Spleen (tissue), 13 donors: ENCODE results near the gene ZNF543. TPM values are rescaled to one million over a fixed set of nuclear protein-coding genes. Genes with fewer than 3 reads are reported as not detected.

Source experiments
- DNase-seq: peaks from one replicate; pipeline ENCODE4 v3.0.0-alpha.2; 2020
- H3K27ac ChIP-seq, 8 donors: fragments of 200-600 bp; sonication (generic) in 7 of 8; 1 replicate in 4 of 8; 2 replicates in 4 of 8; pipeline versions ENCODE4 v1.5.0 to v1.8.0; 2016 to 2021; ENCODE audit warnings: inconsistent platforms in 4 of 8, mild to moderate bottlenecking in 4 of 8, moderate library complexity in 1 of 8
- H3K27me3 ChIP-seq, 7 donors: fragments of 200-600 bp; sonication (generic) in 6 of 7; replicated peaks in 1 of 7; 1 replicate in 4 of 7; 2 replicates in 3 of 7; pipeline versions ENCODE4 v1.5.0 to v1.8.0; 2016 to 2021; ENCODE audit warnings: inconsistent platforms in 3 of 7, mild to moderate bottlenecking in 1 of 7
- H3K36me3 ChIP-seq, 6 donors: fragments of 200-600 bp; sonication (generic) in 5 of 6; 1 replicate in 4 of 6; 2 replicates in 2 of 6; pipeline versions ENCODE4 v1.5.0 to v1.8.0; 2016 to 2021; ENCODE audit warnings: inconsistent platforms in 2 of 6
- H3K4me1 ChIP-seq, 6 donors: fragments of 200-600 bp; sonication (generic) in 5 of 6; 1 replicate in 3 of 6; 2 replicates in 3 of 6; pipeline versions ENCODE4 v1.5.0 to v1.8.0; 2016 to 2021; ENCODE audit warnings: inconsistent platforms in 3 of 6
- H3K4me3 ChIP-seq, 8 donors: fragments of 200-600 bp; sonication (generic) in 7 of 8; 1 replicate in 4 of 8; 2 replicates in 4 of 8; pipeline versions ENCODE4 v1.5.0 to v1.8.0; 2016 to 2021; ENCODE audit warnings: inconsistent platforms in 4 of 8, mild to moderate bottlenecking in 4 of 8, moderate library complexity in 2 of 8
- H3K9me3 ChIP-seq, 8 donors: fragments of 200-600 bp; sonication (generic) in 7 of 8; 1 replicate in 4 of 8; 2 replicates in 4 of 8; pipeline versions ENCODE4 v1.5.0 to v1.8.0; 2016 to 2021; ENCODE audit warnings: inconsistent platforms in 4 of 8
- CTCF ChIP-seq, 11 experiments: fragments of 200-600 bp in 7 of 11; fragments of 450-650 bp in 4 of 11; sonication (generic) in 4 of 11; IDR thresholded peaks in 8 of 11; conservative IDR thresholded peaks in 3 of 11; 1 replicate in 7 of 11; 2 replicates in 4 of 11; pipeline versions ENCODE4 v1.4.0 to v1.8.0; 2016 to 2021; ENCODE audit warnings: antibody characterized with exemption in 11 of 11, inconsistent platforms in 4 of 11, mild to moderate bottlenecking in 1 of 11
- POLR2A ChIP-seq, 3 donors: fragments of 450-650 bp; IDR thresholded peaks; one replicate each; pipeline ENCODE4 v1.5.1; 2017; ENCODE audit warnings: antibody characterized with exemption in 3 of 3, mild to moderate bottlenecking in 1 of 3
- POLR2AphosphoS5 ChIP-seq, 3 donors: sonication (generic); formaldehyde crosslinking; IDR thresholded peaks; one replicate each; pipeline ENCODE4 v1.5.1; 2017; ENCODE audit warnings: antibody characterized with exemption in 3 of 3
- WGBS, 5 donors: extraction: QIAGEN DNeasy Blood & Tissue Kit in 3 of 5; methylation state at CpG; one replicate each; pipeline versions ENCODE4 v1.1.5 to v1.1.7; 2013 to 2018; 5-methylcytosine and 5-hydroxymethylcytosine counted together
- intact Hi-C: fragments of 100-400 bp; cut with DNase I; formaldehyde crosslinking; loops from one replicate; pipeline ENCODE4 v1.15.0; 2023; ENCODE audit warnings: low total_unique reads
- long read RNA-seq, 2 donors: transcript quantifications; one replicate each; lab custom pipeline, GENCODE V29; 2026
- polyA plus RNA-seq, 3 donors: library from polyadenylated mRNA; stranded (reverse); fragments of 200-250 nt; gene quantifications; one replicate each; pipeline ENCODE4 v1.2.1, GENCODE V29; 2013
- total RNA-seq, 7 donors: library from RNA; depleted of rRNA in 3 of 7; stranded (reverse); fragments of >200 nt in 3 of 7; fragmentation: NEBNext Ultra II Directional in 4 of 7; extraction: Animal tissue kit (Norgen Biotek cat#: 25700) in 4 of 7; gene quantifications; one replicate each; pipeline versions ENCODE4 v1.1.0 to v1.2.1, GENCODE V29; 2016 to 2021
- donor health status: healthy with polysubstance abuse.
- donor health status: DM: no; HTN: no; CAD: no; lungs with moderate emphysema.
- donor health status: DM: no; HTN: no; CAD: no.
- donor health status: Bipolar disorder and iron deficiency.
- donor health status: healthy.
- donor health status: DM: no; HTN: no; CAD: no.
- donor health status: DM: yes; HTN: yes; CAD: no.

Gene ZNF543
- total RNA-seq (10 to 100 TPM in 6 of 7 donors, 1 to 10 TPM in 1; 9.7 to 16.9 (median 13.0) TPM), polyA plus RNA-seq (1 to 10 TPM; 1.6 to 2.4 (median 1.7) TPM)
- long read RNA-seq, donor 1, partial matches to known transcripts: 0 of 1 reads
- long read RNA-seq, donor 1, other reads (novel, unspliced or antisense): 0 of 1 reads
- long read RNA-seq, donor 2, partial matches to known transcripts: 0 of 3 reads
- long read RNA-seq, donor 2, other reads (novel, unspliced or antisense): 0 of 3 reads

GRCh38 chr19:57320180-57321084 is at the start of gene ZNF543:
ZNF543 (plus strand) TSS chr19:57320472; CDS start chr19:57320854, 382 bp downstream.
- TF ChIP-seq CTCF (IDR thresholded peaks at IDR 0.05 in 8 of 11, conservative IDR thresholded peaks at IDR 0.05 in 3 of 11) (peak in 2 of 11 experiments; percentile 11 to 14), POLR2AphosphoS5 (IDR thresholded peaks at IDR 0.05) (peak; percentile 94 to 95 (median 94)), POLR2A (IDR thresholded peaks at IDR 0.05) (peak in 2 of 3 donors; percentile 2 to 7)
- WGBS, 5 donors: 0 to 2% (median 1%) methylated on average over 35 to 71 of the region's 71 CpGs
- DNase-seq: peak; percentile 98
- Histone ChIP-seq H3K36me3 (peaks cover 0 to 27% (median 22%) of the 10 kb centered on the region in 6 donors), H3K4me3 (peak within 1 kb of the TSS; percentile 59 to 82 (median 73)), H3K4me1 (peaks cover 17 to 32% (median 24%) of the 10 kb centered on the region in 6 donors), H3K27me3 (peaks cover 0 to 19% (median 6%) of the 10 kb centered on the region in 7 donors), H3K9me3 (peaks cover 0 to 27% (median 10%) of the 10 kb centered on the region in 8 donors), H3K27ac (peak within 1 kb of the TSS; percentile 78 to 90 (median 87))
- intact Hi-C loops: no loop called here

GRCh38 chr19:57271280-57271679 is 49.0 kb upstream of the ZNF543 start:
- 94 to 96% (median 96%) methylated on average over 8 of the region's 8 CpGs for WGBS, 5 donors
- intact Hi-C loops: no loop called here

GRCh38 chr19:57273014-57273413 is 47.3 kb upstream of the ZNF543 start:
- Histone ChIP-seq H3K27ac (no peak overlapping the region), H3K4me1 (no peaks in the 10 kb centered on the region), H3K27me3 (no peaks in the 10 kb centered on the region), H3K4me3 (no peak overlapping the region), H3K36me3 (peaks cover 0 to 34% (median 0%) of the 10 kb centered on the region in 6 donors), H3K9me3 (no peaks in the 10 kb centered on the region)
- TF ChIP-seq POLR2AphosphoS5 (IDR thresholded peaks at IDR 0.05): no peak
- no peak for TF ChIP-seq POLR2A (IDR thresholded peaks at IDR 0.05)
- TF ChIP-seq CTCF (IDR thresholded peaks at IDR 0.05 in 8 of 11, conservative IDR thresholded peaks at IDR 0.05 in 3 of 11): no peak
- DNase-seq: no peak
- 52 to 84% (median 79%) methylated on average over 1 of the region's 1 CpG for WGBS, 5 donors
- intact Hi-C loops: no loop called here

More at GRCh38 chr19:57271280-57271679, 49.0 kb upstream of the ZNF543 start:
- TF ChIP-seq POLR2A (IDR thresholded peaks at IDR 0.05) (no peak), CTCF (IDR thresholded peaks at IDR 0.05 in 8 of 11, conservative IDR thresholded peaks at IDR 0.05 in 3 of 11) (no peak), POLR2AphosphoS5 (IDR thresholded peaks at IDR 0.05) (no peak)
- Histone ChIP-seq H3K27ac (no peak overlapping the region), H3K4me1 (no peaks in the 10 kb centered on the region), H3K9me3 (no peaks in the 10 kb centered on the region), H3K27me3 (no peaks in the 10 kb centered on the region), H3K36me3 (peaks cover 0 to 34% (median 0%) of the 10 kb centered on the region in 6 donors), H3K4me3 (no peak overlapping the region)
- DNase-seq: no peak
